GM12873 (cell line): ENCODE measurements around the gene MMP21.

Source experiments
- TF ChIP-seq, protein P1 (sequence below): IDR thresholded peaks from 2 replicates; pipeline ENCODE4 v1.5.1; 2012; ENCODE audit warnings: low read depth, mild to moderate bottlenecking, moderate library complexity, low read length, control low read depth; ENCODE audit not compliant: insufficient read depth; ENCODE audit errors: missing control alignments

Gene MMP21

DNA sequence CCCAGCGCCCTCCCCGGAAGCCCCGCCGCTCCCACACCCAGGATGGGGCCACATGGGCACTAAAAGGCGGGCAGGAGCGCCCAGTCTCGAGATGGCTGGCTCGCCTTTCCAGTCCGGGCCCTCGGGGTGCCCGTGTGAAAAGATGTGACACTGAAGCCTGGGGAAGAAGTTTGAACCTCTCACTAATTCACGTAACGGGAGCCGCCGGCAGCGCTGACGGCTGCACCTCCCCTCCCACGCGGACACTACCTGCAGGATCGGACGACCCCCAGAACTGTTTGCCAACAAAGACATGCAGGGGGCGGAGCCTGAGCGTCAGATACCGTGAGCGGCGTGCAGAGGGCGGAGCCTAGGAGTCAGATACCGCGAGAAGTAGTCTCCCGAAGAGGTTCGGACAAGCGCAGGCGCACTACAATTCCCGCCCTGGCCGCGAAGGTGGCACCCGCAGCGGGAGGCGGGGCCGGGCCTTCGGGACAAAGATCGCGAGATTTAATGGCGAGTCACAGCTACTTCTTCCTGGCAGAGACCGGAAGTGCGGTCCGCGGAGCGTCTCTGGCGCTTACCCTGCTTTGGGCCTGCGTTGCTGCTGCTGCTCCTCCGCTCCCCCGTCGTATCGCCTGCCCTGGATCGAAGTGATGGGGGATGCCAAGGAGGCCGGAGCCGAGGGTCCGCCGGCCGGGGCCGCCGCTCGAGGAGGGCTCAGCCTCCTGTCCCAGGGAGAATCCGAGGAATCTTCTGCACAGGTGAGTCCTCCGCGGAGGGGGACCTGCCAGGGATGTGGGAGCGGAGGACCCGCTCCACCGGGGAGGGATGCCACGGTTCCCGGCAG lies 56.2 kb downstream of the MMP21 start, which contains the start of gene EDRF1:
Gene EDRF1 (plus strand): TSS at position 537 of the 829 bp plus-strand sequence. CDS start 99 bp downstream, at position 636.
- TF ChIP-seq, protein P1, sequence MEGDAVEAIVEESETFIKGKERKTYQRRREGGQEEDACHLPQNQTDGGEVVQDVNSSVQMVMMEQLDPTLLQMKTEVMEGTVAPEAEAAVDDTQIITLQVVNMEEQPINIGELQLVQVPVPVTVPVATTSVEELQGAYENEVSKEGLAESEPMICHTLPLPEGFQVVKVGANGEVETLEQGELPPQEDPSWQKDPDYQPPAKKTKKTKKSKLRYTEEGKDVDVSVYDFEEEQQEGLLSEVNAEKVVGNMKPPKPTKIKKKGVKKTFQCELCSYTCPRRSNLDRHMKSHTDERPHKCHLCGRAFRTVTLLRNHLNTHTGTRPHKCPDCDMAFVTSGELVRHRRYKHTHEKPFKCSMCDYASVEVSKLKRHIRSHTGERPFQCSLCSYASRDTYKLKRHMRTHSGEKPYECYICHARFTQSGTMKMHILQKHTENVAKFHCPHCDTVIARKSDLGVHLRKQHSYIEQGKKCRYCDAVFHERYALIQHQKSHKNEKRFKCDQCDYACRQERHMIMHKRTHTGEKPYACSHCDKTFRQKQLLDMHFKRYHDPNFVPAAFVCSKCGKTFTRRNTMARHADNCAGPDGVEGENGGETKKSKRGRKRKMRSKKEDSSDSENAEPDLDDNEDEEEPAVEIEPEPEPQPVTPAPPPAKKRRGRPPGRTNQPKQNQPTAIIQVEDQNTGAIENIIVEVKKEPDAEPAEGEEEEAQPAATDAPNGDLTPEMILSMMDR: no peak
